Endometrial microvascular endothelial cells (primary cell): ENCODE results near the gene FARSA. TPM values are rescaled to one million over a fixed set of nuclear protein-coding genes. Genes with fewer than 3 reads are reported as not detected.
"Not testable (repeated sequence)": the region's sequence is repeated elsewhere in the genome, so short reads cannot be mapped to it uniquely, and the experiment has no call there.

ENCODE experiments used
- in situ Hi-C: cut with HindIII; loops from 2 replicates; pipeline ENCODE4 v1.10.0; 2017; ENCODE audit warnings: low sequenced_read_pairs, low pct_unique_long_range_greater_than_20kb; ENCODE audit errors: inconsistent ontology term
- total RNA-seq: library from RNA; depleted of rRNA; stranded (reverse); fragments of >200 nt; gene quantifications from one replicate; pipeline ENCODE4 v1.2.3, GENCODE V29; 2015; ENCODE audit errors: inconsistent ontology term

FARSA gene
- total RNA-seq, 1 donor from 2014 or later = 91.9 TPM

DNA sequence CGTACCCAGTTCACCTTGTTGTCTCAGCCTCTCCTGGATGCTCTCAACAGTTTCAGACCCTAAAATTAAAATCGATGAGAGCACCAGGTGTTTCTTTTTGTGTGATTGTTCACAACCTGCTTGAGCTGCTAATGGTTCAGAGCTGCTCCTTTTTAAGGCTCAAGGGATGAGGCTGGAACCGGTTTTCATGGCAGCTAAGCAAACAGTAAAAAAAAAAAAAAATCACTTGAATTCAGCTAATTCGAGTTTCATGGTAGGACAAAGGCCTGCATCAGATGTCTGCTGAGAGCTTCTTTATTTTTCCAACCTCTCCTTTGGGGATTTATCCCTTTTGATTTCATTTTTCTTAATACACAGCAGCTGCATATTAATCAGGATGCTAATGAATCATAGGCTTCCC lies 20.9 kb downstream of the FARSA start:
- in situ Hi-C loops = no loop called here

DNA sequence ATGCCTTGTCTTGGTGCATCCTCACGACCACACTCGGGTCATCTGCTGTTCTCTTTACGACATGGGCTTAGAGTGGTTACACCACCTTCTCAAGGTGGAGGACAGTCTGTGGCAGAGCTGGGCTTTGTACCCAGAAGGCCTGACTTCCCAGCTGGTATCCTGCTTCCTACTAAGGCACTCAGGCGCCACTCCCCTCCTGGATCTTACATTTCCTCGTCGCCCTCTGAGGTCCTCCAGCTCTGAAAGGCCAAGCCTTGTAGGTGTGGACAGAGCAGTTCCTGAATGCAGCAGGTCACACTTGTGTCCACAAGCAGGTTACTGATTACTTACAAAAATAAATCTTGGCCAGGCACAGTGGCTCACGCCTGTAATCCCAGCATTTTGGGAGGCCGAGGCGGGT lies 26.3 kb downstream of the FARSA start:
- in situ Hi-C loops = no loop called here

DNA sequence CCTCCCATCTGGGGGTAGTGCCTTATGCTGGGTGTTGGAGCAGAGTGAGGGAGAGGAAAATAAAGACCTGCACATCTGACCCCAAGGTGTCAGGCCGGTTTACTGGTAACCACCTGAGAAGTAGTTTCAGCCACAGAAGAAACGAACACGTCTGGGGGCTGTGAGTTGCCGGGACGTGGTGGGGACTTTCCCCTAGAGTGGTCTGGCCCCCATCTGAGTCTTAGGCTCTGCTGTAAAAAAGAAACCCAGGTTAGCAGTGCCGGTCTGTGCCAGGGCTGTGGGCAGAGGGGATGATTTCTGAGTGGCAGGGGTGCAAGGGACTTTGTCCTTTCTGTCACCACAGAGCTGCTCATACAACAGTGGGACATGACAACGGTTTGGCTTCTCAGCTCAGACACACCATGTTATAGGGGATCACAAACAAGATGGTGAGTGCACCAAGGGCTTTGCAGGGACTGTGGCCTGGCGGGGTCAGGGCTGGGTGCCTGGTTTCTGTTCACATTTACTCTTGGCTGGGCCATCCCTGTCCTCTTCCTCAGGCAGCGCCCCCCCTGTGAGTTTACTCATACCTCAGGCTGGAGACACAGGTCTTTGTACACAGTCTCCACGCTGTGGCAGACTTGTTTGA lies 33.5 kb downstream of the FARSA start:
- in situ Hi-C loops = no loop called here

DNA sequence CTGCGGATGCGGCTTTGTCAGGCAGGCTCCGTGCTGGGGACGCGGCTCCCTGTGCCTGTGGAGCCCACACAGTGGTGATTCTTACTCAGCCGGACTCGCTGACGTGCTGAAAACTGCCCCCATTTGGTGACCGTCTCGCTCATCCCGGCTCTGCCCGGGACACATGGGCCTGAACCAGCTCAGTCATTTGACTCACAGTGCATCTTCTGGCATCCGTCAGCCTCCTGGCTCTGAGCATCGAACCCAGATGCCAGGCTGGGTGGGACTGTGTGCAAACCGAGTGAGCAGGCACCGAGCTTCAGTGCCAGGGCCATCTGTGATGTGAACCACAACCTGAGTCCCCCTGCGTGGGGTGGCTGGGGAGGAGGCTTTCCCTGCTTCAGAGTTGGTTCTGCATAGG lies 37.1 kb downstream of the FARSA start:
- in situ Hi-C loops = no loop called here

DNA sequence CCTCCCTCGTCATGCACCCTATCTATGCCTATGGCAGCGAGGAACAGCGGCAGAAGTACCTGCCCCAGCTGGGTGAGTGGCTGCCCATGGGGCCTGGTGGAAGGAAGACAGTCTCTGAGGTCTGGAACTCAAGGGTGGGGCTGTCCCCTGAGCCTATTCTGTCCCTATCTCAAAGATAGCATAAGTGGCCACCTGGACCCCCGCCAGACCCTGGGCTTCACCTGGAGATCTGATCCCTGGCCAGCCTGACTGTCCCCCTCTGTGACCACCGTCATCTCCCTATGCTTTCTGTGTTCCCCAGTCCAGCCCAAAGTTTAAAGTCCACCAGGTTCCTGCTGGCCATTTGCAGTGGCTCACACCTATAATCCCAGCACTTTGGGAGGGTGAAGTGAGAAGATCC lies 39.9 kb downstream of the FARSA start:
- in situ Hi-C loops = no loop called here

DNA sequence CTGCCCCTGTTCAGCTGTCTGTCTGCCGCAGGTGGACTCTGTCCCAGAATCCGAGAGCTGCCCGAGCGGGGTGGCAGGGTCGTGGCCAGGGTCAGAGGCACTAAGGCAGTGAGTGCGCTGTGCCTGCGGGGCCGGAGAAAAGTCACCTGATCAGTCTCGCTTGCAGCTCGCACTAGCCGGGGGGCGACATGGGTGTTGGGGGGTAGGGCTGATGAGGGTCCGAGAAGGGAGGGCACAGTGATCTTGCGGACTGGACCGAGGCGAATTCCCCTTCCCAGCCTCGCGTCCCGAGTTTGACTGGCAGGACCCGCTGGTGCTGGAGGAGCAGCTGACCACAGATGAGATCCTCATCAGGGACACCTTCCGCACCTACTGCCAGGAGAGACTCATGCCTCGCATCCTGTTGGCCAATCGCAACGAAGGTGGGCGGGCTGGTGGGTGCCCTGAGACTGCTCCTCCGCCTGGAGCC lies 41.9 kb downstream of the FARSA start:
- in situ Hi-C loops = no loop called here

DNA sequence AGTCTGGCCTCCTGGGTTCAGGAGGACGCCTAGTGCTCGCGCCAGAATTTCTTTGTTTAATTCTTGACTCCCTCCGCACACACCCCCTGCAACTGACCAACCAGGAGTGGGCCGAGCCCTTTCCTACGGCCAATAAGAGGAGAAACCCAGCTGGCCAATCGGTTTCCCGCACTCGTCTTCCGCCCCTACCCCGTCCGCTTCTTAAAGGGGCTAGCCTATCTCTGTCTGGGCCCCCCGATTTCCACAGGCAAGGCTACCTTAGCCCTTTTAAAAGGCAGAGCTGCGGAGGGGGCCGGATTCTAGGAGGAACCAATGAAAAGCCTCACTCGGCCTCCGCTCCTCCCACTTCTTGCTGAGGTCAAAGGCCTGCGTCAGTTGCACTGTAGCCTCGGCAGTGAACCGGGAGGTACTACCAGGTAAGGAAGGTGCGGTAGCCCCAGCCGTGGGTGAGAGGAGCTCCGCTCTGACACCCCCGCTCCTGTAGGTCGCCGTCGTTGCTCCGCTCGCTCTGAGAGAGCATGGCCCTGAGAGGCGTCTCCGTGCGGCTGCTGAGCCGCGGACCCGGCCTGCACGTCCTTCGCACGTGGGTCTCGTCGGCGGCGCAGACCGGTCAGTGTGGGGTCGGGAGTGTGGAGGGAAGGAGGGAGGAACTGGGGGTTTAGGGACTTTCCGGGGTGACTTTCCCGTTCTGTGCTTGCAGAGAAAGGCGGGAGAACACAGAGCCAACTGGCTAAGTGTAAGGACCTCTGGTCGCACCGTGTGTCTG lies 42.5 kb downstream of the FARSA start, which contains the start of gene GCDH:
GCDH (plus strand) TSS at position 374 of the 766 bp plus-strand sequence; CDS start at position 519, 145 bp downstream.
- in situ Hi-C loops = no loop called here

DNA sequence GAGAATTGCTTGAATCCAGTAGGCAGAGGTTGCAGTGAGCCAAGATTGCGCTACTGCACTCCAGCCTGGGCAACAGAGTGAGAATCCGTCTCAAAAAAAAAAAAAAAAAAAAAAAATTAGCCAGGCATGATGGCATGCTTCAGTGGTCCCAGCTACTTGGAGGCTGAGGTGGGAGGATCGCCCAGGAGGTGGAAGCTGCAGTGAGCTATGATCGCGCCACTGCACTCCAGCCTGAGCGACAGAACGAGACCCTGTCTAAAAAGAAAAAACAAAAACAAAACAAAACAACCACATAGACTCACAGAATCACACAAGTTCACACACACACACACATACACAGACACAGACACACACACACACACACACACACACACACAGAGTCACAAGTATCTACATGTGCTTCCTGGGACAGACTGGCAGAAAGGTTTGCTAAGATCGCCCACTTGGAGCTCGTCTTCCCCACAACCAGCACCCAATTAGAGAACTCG lies 43.2 kb downstream of the FARSA start:
- in situ Hi-C loops = not testable (repeated sequence)

DNA sequence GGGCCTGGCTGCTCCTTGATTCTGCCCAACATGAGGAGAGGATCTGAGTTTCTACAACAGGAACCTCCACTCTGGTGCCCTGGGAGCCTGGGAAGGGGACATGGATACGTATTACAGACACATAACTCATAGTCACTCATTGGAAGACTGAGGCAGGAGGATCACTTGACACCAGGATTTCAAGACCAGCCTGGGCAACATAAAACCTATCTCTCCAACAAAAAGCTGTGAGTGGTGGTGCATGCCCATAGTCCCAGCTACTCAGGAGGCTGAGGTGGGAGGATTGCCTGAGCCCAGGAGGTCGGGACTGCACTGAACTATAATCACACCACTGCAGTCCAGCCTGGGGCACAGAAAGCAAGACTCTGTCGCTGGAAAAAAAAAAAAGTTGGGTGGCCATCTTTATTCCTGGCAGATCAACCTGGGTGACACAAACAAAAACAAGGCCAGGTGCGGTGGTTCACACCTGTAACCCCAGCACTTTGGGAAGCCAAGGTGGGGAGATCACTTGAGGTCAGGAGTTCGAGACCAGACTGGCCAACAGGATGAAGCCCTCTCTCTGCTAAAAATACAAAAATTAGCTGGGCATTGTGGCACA lies 45.4 kb downstream of the FARSA start:
- in situ Hi-C loops = no loop called here

DNA sequence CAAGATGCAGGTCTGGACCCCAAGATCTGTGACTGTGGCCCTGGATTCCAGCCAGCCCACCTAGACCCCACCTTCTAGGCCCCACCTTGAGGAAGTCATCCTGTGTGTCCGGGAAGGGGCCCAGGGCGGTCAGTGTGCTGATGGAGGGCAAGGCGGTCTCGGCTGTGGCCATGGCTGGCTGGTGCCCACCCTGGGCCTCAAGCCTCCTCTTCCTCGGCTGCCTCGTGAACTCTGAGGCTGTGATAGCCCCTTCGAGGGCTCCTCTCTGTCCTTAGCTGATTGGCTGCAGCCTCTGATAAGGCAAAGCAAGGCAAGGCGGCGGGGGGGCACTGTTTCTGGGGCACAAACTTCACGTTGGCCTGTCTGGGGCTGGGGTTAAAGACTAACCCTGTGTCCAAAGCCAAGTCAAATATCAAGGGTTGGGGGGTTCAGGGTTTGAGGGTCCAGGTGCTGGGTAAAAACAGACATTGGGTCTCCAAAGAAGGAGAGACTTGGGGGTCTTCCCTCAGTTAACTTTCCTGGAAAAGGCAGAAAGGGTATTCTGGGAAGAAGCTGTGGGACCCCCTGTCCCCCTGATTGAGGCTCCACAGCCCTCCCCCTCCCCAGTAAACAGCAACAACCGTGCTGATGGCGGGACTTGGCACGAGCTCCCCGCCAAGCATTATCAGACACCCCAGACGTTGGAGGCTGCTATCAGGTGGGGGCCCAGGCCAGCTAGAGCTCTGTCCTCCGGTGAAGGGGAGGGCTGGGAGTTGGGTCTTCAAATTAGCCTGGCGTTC lies 46.4 kb downstream of the FARSA start, which contains the start of gene KLF1:
KLF1 (minus strand) TSS at position 233 of the 779 bp plus-strand sequence; CDS start at position 172, 61 bp downstream.
- in situ Hi-C loops = no loop called here

DNA sequence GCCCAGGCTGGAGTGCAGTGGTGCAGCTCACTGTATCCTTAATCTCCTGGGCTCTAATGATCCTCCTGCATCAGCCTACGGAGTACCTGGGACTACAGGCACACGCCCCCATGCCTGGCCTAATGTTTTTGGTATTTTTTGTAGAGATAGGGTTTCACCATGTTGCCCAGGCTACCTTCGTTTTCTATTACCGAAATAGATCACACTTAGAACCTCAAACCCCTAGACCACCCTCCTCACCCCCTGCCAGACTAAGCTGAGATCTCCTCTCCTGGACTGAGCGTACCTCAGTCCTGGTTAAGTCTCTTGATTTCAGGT lies 46.9 kb downstream of the FARSA start:
- in situ Hi-C loops = no loop called here

DNA sequence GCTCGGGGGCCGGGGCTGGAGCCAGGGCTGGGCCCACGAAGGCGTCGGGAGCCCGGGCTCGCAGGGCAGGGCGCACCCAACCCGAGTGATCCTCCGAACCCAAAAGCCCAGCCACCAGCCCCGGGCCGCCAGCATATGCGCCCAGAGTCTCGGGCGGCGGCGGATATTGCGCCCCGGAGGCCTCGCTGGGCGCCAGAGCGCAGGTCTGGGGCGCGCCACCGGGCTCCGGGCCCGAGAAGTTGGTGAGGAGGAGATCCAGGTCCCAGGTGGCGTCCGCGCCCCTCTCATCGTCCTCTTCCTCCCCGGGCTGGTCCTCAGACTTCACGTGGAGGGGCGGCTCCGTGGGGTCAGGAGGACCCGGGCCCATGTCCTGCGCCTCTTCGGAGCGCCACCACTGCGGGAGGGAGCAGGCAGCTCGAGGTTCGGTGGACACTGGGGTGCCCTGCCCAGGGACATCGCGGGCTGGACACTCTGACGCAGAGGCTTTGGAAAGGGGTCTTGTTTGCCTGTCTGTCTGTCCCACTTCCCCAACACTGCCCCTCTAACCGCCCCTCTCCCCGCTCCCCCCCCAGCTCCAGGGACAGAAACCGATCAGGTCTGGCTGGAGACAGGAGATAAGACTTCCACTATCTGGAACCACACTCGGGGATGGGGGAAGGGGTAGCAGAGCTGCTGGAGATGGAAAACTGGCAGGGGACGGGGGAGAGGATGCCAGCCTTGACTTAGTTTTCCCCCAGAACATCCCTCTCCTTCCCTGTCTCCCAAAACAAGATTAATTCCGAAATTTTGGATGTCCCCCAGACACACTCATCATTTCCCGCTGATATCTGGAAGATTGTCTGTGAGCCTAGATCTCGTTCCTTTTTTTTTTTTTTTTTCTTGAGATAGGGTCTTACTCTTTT lies 47.5 kb downstream of the FARSA start:
- in situ Hi-C loops = no loop called here

DNA sequence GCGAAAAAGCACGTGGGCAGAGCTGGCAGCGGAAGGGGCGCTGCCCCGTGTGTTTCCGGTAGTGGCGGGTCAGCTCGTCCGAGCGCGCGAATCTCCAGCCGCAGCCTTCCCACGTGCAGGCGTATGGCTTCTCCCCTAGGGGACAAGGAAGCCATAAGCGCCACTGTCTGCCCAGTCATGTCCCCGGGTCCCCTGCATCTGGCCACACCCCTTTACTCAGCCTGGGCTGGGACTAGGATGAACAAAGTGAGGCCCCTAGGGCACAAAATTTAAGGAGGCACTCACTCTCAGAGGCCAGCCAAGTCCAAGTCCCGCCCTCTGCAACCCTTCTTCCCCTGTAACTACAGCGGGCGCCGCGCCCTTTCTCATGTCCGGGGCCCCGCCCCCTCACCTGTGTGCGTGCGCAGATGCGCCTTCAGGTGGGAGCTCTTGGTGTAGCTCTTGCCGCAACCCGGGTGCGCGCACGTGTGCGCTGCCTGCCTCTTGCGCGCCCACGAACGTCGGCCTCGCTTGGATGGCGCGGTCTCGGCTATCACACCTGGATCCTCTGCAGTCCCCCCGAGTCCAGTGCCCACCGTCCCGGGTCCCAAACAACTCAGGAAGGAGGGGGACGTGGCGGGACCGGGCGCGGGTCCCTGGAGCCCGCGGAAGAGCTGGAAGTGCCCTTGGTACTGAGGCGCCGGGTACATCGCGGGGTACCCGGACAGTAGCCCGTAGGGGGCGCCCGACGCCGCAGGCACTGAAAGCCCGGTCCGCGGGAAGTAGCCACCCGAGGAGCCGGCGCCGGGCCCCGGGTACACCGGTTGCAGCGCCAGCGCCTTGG lies 48.4 kb downstream of the FARSA start:
- in situ Hi-C loops = no loop called here

DNA sequence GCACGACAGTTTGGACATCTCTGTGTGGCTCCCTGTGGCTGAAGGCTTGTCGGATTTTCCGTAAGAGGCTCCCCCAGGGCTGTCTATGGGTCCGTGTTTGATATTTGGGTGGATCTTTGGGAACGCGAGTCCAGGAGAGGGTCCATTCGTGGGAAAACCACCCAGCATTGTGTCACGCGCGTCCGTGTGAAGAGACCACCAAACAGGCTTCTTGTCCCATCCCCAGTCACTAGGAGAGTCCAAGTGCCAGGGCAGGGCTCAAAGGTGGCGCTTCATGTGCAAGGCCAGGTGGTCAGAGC lies 48.9 kb downstream of the FARSA start:
- in situ Hi-C loops = no loop called here

DNA sequence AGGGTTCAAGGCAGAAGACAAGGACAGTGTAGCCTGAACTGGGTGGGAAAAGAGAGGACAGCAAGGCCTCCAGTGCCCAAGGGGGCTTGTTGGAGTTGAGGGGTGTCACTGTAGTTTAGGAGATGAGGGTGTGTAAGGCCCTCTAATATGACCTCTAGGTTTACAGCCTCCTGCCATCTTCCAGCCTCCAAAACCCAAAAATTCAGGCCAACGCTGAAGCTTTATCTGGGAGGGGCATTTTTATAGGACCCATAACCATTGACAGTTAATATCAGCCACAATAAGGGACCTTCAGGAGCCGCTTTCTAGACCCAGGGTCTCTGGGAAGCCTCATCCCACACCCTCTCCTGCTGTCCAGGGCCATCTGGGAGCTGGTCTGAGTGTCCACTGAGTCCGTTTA lies 49.3 kb downstream of the FARSA start:
- in situ Hi-C loops = no loop called here

DNA sequence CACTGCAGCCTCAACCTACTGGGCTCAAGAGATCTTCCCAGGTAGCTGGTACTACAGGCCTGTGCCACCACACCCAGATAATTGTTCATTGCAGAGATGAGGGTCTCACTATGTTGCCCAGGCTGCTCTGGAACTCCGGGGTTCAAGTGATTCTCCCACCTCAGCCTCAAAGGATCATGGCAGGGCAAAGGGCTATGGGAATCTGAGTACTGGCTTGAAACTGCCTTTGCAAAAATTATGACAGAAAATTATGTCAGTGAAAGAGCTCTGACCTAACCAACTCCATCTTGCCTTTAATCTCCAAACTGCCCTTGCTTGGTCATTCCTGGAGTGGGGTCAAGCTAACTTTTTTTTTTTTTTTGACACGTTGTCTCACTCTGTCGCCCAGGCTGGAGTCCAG lies 50.9 kb downstream of the FARSA start:
- in situ Hi-C loops = no loop called here

DNA sequence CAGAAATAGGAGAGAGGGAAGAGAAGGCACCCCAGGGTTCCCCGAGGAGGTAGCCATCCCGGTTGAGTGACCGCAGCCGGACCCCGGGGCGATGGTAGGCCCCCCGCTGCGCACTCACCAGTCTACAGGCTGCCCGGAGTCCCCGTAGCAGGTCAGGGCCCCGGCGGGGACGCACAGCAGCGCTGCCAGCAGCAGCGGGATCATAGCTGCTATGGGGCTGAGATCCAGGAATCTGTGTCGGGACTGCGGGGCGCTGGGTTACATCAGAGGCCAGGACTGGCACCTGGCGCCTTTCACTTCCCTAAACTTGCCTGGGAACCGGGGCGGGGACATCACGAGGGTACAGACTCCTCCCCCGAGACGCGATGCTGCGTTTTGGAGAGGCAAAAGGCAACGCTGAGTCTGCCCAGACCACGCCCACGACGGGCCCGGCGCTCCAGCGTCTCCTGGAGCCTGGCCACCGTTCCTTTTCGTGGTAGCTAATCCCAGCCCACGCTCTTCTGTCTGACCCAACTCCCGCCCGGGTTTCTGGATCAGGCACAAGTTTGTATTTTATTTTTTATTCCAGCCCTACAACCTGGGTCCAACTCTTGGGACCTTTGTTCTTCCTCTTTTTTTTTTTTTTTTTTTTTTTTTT lies 52.2 kb downstream of the FARSA start, which contains the start of gene DNASE2:
DNASE2 (minus strand) TSS at position 278 of the 637 bp plus-strand sequence; CDS start at position 204, 74 bp downstream.
- in situ Hi-C loops = no loop called here
